K562 (cell line): ENCODE results near the gene ANKRD2. TPM values are rescaled to one million over a fixed set of nuclear protein-coding genes. Genes with fewer than 3 reads are reported as not detected.

Source experiments
- AFF4 ChIP-seq: sonication (generic); formaldehyde crosslinking; IDR thresholded peaks from 2 replicates; pipeline ENCODE4 v1.8.0; 2023; ENCODE audit warnings: mild to moderate bottlenecking, missing genetic modification reagents
- CEBPG ChIP-seq, 3 experiments: fragments of 200-800 bp in 1 of 3; sonication (Bioruptor generic) in 1 of 3; sonication (generic) in 1 of 3; formaldehyde crosslinking in 1 of 3; IDR thresholded peaks in 2 of 3; conservative IDR thresholded peaks in 1 of 3; 2 replicates each; pipeline versions ENCODE4 v1.6.1 to v1.8.0; 2016 to 2022; ENCODE audit warnings: missing compliant biosample characterization in 2 of 3, missing genetic modification characterization in 2 of 3, mild to moderate bottlenecking in 1 of 3, missing genetic modification reagents in 1 of 3
- CREM ChIP-seq: IDR thresholded peaks from 2 replicates; pipeline ENCODE4 v1.6.1; 2014; ENCODE audit warnings: antibody characterized with exemption, low read depth
- DPF2 ChIP-seq: fragments of 450-650 bp; IDR thresholded peaks from 2 replicates; pipeline ENCODE4 v1.6.1; 2016
- EGR1 ChIP-seq: fragments of 450-650 bp; conservative IDR thresholded peaks from 2 replicates; pipeline ENCODE4 v1.6.1; 2017; ENCODE audit warnings: mild to moderate bottlenecking
- ESRRB ChIP-seq: fragments of 250-450 bp; sonication (Bioruptor Pico); IDR thresholded peaks from 2 replicates; pipeline ENCODE4 v1.5.0; 2020; ENCODE audit warnings: mild to moderate bottlenecking, moderate library complexity, borderline replicate concordance
- FOXP4 ChIP-seq: sonication (generic); formaldehyde crosslinking; IDR thresholded peaks from 2 replicates; pipeline ENCODE4 v1.8.0; 2022; ENCODE audit warnings: mild to moderate bottlenecking, missing genetic modification reagents, borderline replicate concordance
- GATAD2A ChIP-seq: fragments of 450-650 bp; IDR thresholded peaks from 2 replicates; pipeline ENCODE4 v1.6.1; 2017
- KLF6 ChIP-seq: fragments of 250-450 bp; sonication (Bioruptor Pico); IDR thresholded peaks from 2 replicates; pipeline ENCODE4 v1.4.0; 2020; ENCODE audit warnings: mild to moderate bottlenecking, moderate library complexity, borderline replicate concordance
- MBD2 ChIP-seq: sonication (generic); IDR thresholded peaks from 2 replicates; pipeline ENCODE4 v1.6.1; 2016; ENCODE audit warnings: low read depth, borderline replicate concordance
- RBBP5 ChIP-seq: fragments of 200-600 bp; sonication (generic); IDR thresholded peaks from 2 replicates; pipeline ENCODE4 v1.6.1; 2012; ENCODE audit warnings: borderline replicate concordance, mild to moderate bottlenecking, low read length, control low read depth, inconsistent platforms; ENCODE audit not compliant: insufficient read depth, poor library complexity, severe bottlenecking
- SAFB2 ChIP-seq: fragments of 200-400 bp; formaldehyde crosslinking; IDR thresholded peaks from 2 replicates; pipeline ENCODE4 v1.6.1; 2018; ENCODE audit warnings: borderline replicate concordance, low read length, low read depth, moderate library complexity; ENCODE audit not compliant: severe bottlenecking
- SNAPC5 ChIP-seq: fragments of 250-450 bp; sonication (Bioruptor Pico); IDR thresholded peaks from 2 replicates; pipeline ENCODE4 v1.8.0; 2021; ENCODE audit warnings: moderate library complexity, mild to moderate bottlenecking, inconsistent platforms
- SNRNP70 ChIP-seq: fragments of 200-400 bp; formaldehyde crosslinking; optimal IDR thresholded peaks from 2 replicates; pipeline ENCODE3; 2017; ENCODE audit warnings: low read depth, low read length
- SRSF1 ChIP-seq: fragments of 200-400 bp; formaldehyde crosslinking; IDR thresholded peaks from 2 replicates; pipeline ENCODE4 v1.6.1; 2017; ENCODE audit warnings: mild to moderate bottlenecking, low read depth, low read length, moderate library complexity
- TBP ChIP-seq: optimal IDR thresholded peaks from 2 replicates; pipeline ENCODE3; 2011; ENCODE audit warnings: low read depth, low read length, improper control_type of control experiment
- TCF3 ChIP-seq: sonication (generic); formaldehyde crosslinking; IDR thresholded peaks from 2 replicates; pipeline ENCODE4 v1.4.0; 2020; ENCODE audit warnings: mild to moderate bottlenecking, missing genetic modification reagents
- ZFX ChIP-seq: sonication (generic); formaldehyde crosslinking; IDR thresholded peaks from 2 replicates; pipeline ENCODE4 v1.8.0; 2022; ENCODE audit warnings: mild to moderate bottlenecking, missing genetic modification reagents, moderate library complexity
- ZNF174 ChIP-seq: fragments of 250-450 bp; sonication (Bioruptor Pico); IDR thresholded peaks from 2 replicates; pipeline ENCODE4 v1.4.0; 2020; ENCODE audit warnings: mild to moderate bottlenecking
- ZNF785 ChIP-seq: fragments of 250-450 bp; sonication (Bioruptor Pico); IDR thresholded peaks from 2 replicates; pipeline ENCODE4 v1.4.0; 2020; ENCODE audit warnings: mild to moderate bottlenecking
- polyA plus RNA-seq, 8 experiments: library from polyadenylated mRNA; depleted of rRNA in 4 of 8; stranded (reverse) in 5 of 8; unstranded in 3 of 8; fragments of >200 nt; fragmentation: Nextera tagmentation in 2 of 8; fragmentation: Illumina TruSeq in 1 of 8; extraction: Ambion mirVana in 2 of 8; extraction: Trizol in 1 of 8; gene quantifications; 2 replicates each; pipeline versions ENCODE4 v1.2.1 to v1.2.3, GENCODE V29; 2011 to 2014; ENCODE audit warnings: inconsistent platforms in 1 of 8, missing spikeins in 1 of 8
- total RNA-seq, 7 experiments: library from RNA; depleted of rRNA in 6 of 7; stranded (reverse); fragments of >200 nt in 6 of 7; fragmentation: Illumina TruSeq in 2 of 7; extraction: Trizol in 2 of 7; gene quantifications; 2 replicates each; pipeline versions ENCODE4 v1.2.1 to v1.2.3, GENCODE V29; 2011 to 2021; ENCODE audit warnings: low replicate concordance in 1 of 7
- TF ChIP-seq, protein P1 (sequence below): sonication (generic); formaldehyde crosslinking; IDR thresholded peaks from 2 replicates; pipeline ENCODE4 v1.9.0; 2022; ENCODE audit warnings: mild to moderate bottlenecking, missing genetic modification reagents

ANKRD2 gene
- total and polyA plus RNA-seq, 9 of the 15 experiments (the other 6 are each of a cell fraction or from before 2014, with no cell fraction given): not detected

DNA sequence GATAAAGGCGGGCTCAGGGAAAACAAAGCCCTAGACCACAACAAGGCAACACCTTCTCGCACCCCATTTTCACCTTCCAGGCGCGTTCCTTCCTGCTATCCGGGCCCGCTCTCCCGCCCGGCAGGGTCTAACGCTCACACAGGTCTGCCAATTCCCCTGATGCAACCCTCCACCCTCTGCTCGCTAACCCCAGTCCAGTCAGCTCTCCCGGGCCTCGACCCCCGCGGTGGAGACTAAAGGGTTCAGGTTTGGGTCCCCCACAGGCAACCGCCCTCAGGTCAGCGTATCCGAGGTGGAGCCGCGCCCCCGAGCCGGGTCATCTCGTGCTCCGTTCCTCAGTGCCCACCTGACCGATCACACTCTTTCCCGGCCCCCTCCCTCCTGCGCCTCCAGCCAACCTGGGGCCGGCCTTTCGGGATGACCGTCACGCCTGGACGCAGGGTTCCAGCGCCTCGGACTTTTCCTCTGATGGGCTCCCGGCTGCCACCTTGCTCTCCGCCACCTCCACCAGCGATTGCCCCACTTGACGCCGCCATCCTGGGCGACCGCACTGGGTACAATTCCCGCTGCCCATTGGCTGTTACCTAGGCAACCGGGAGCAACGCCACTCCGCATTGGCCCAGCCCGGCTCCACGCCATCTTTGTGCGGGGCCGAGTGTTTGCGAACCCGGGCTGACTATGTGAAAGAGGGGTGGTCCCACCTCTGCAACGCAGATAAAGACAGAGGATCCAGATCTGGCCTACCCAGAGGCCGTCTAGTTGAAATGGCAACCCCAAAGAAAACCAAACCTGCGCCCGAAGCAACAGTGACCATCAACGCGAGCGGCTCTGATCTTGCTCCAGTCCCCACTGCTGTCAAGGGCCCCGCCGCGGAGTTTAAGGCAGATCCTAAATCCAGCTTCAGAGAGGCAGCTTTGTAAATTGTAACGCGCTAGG lies 60.6 kb downstream of the ANKRD2 start, which contains the start of gene MORN4 (continued):
- TF ChIP-seq ZNF785 (CRISPR knock-in tag): no peak
- TF ChIP-seq GATAD2A: no peak
- TF ChIP-seq TBP: peak; percentile 60
- TF ChIP-seq KLF6 (CRISPR knock-in tag): no peak
- TF ChIP-seq EGR1: 0 out of 2 replicates have a peak, but pooled peaks have one; percentile 18
- TF ChIP-seq SNAPC5 (CRISPR knock-in tag): no peak
- peak; percentile 71 for TF ChIP-seq CREM
- peak; percentile 59; the same call in 1 of the 2 replicates for TF ChIP-seq CEBPG (CRISPR knock-in tag; IDR thresholded peaks at IDR 0.05)
- TF ChIP-seq CEBPG (tag; conservative IDR thresholded peaks at IDR 0.05 in 1 of 2, IDR thresholded peaks at IDR 0.05 in 1 of 2): peak; percentile 41 to 76; a peak in 2 of 4 replicates
- TF ChIP-seq, protein P1, sequence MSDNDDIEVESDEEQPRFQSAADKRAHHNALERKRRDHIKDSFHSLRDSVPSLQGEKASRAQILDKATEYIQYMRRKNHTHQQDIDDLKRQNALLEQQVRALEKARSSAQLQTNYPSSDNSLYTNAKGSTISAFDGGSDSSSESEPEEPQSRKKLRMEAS (CRISPR knock-in tag): peak; percentile 48; the same call in 1 of the 2 replicates
- peak; percentile 50 for TF ChIP-seq RBBP5
- TF ChIP-seq ZFX (CRISPR knock-in tag): peak; percentile 61
- no peak for TF ChIP-seq SAFB2
- 0 out of 2 replicates have a peak, but pooled peaks have one; percentile 29 for TF ChIP-seq FOXP4 (CRISPR knock-in tag)
- no peak for TF ChIP-seq SNRNP70
- no peak for TF ChIP-seq AFF4 (CRISPR knock-in tag)
- TF ChIP-seq MBD2: peak; percentile 100
- TF ChIP-seq ESRRB (CRISPR knock-in tag): no peak
- no peak for TF ChIP-seq TCF3 (CRISPR knock-in tag)
- TF ChIP-seq DPF2: 0 out of 2 replicates have a peak, but pooled peaks have one; percentile 7
- TF ChIP-seq ZNF174: no peak
- peak; percentile 38; the same call in 1 of the 2 replicates for TF ChIP-seq SRSF1
